Cardiac muscle cell (in vitro differentiated cells and primary cell): ENCODE data around the gene FLVCR1. TPM values are rescaled to one million over a fixed set of nuclear protein-coding genes. Genes with fewer than 3 reads are reported as not detected.

Experiments used
- DNase-seq, 2 donors: peaks; one replicate each; pipeline versions ENCODE4 v3.0.0 to v3.0.0-alpha.2; 2010 to 2017; ENCODE audit warnings: low read depth in 1 of 2, low spot score in 1 of 2
- H3K27ac ChIP-seq: fragments of 200-600 bp; sonication (generic); 2 replicates; pipeline ENCODE4 v1.5.1; 2016
- H3K27me3 ChIP-seq: fragments of 200-600 bp; sonication (generic); 2 replicates; pipeline ENCODE4 v1.6.0; 2016; ENCODE audit warnings: control low read depth
- H3K36me3 ChIP-seq: fragments of 200-600 bp; sonication (generic); 2 replicates; pipeline ENCODE4 v1.5.1; 2016; ENCODE audit warnings: control low read depth
- H3K4me1 ChIP-seq: fragments of 200-600 bp; sonication (generic); 2 replicates; pipeline ENCODE4 v1.8.1; 2017; ENCODE audit warnings: low read depth, mild to moderate bottlenecking, mixed run types
- H3K4me3 ChIP-seq: fragments of 200-600 bp; sonication (generic); 2 replicates; pipeline ENCODE4 v1.5.1; 2016; ENCODE audit warnings: mild to moderate bottlenecking
- H3K9me3 ChIP-seq: fragments of 200-600 bp; sonication (generic); 2 replicates; pipeline ENCODE4 v1.5.1; 2017; ENCODE audit warnings: low read depth, mild to moderate bottlenecking, control low read depth
- CTCF ChIP-seq: IDR thresholded peaks from 2 replicates; pipeline ENCODE4 v1.5.1; 2012; ENCODE audit warnings: low read depth, mild to moderate bottlenecking, low read length
- polyA plus RNA-seq: library from polyadenylated mRNA; unstranded; fragments of >200 nt; fragmentation: Nextera tagmentation; extraction: Ambion mirVana; gene quantifications from 2 replicates; pipeline ENCODE4 v1.2.1, GENCODE V29; 2016
- total RNA-seq: library from RNA; depleted of rRNA; stranded (reverse); fragments of >200 nt; gene quantifications from 2 replicates; pipeline ENCODE4 v1.2.3, GENCODE V29; 2016

Gene FLVCR1
- total and polyA plus RNA-seq, 2 experiments from 2014 or later = 7.8 to 11.7 TPM

GRCh38 chr1:212945056-212945455 lies 87.0 kb downstream of the FLVCR1 start:
- TF ChIP-seq CTCF = no peak
- no peak overlapping the region for H3K4me3 ChIP-seq
- no peaks in the 10 kb centered on the region for H3K27me3 ChIP-seq
- H3K36me3 ChIP-seq = no peaks in the 10 kb centered on the region
- no peaks in the 10 kb centered on the region for H3K4me1 ChIP-seq
- H3K9me3 ChIP-seq = no peaks in the 10 kb centered on the region
- DNase-seq = no peak
- no peak overlapping the region for H3K27ac ChIP-seq

- DNase-seq = no peak
- TF ChIP-seq CTCF = no peak
Measured at GRCh38 chr1:212945463-212946160, 87.5 kb downstream of the FLVCR1 start.

GRCh38 chr1:212946872-212947271 lies 88.8 kb downstream of the FLVCR1 start:
- TF ChIP-seq CTCF = no peak
- no peak overlapping the region for H3K27ac ChIP-seq
- no peaks in the 10 kb centered on the region for H3K4me1 ChIP-seq
- H3K27me3 ChIP-seq = peaks cover 8% of the 10 kb centered on the region
- DNase-seq = no peak
- H3K9me3 ChIP-seq = no peaks in the 10 kb centered on the region
- no peak overlapping the region for H3K4me3 ChIP-seq
- H3K36me3 ChIP-seq = no peaks in the 10 kb centered on the region

More at GRCh38 chr1:212945463-212946160, 87.5 kb downstream of the FLVCR1 start:
- Histone ChIP-seq H3K4me1 (no peaks in the 10 kb centered on the region), H3K27ac (no peak overlapping the region), H3K27me3 (no peaks in the 10 kb centered on the region), H3K36me3 (no peaks in the 10 kb centered on the region), H3K4me3 (no peak overlapping the region), H3K9me3 (no peaks in the 10 kb centered on the region)

Other genes starting within 250 kb of the FLVCR1 start
- gene ATF3, start 249.5 kb upstream of the FLVCR1 start, total RNA-seq = 5.4 and 14.2 TPM in 2 replicates
- 8.2 and 9.9 TPM in 2 replicates for gene ATF3, start 249.5 kb upstream of the FLVCR1 start, polyA plus RNA-seq
- 1.6 and 1.8 TPM in 2 replicates for gene BATF3, start 158.4 kb upstream of the FLVCR1 start, total RNA-seq
- 1.7 and 1.8 TPM in 2 replicates for gene BATF3, start 158.4 kb upstream of the FLVCR1 start, polyA plus RNA-seq
- 41.4 and 81.0 TPM in 2 replicates for gene NSL1, start 66.5 kb upstream of the FLVCR1 start, total RNA-seq
- gene NSL1, start 66.5 kb upstream of the FLVCR1 start, polyA plus RNA-seq = 34.9 and 44.8 TPM in 2 replicates
- 20.8 and 26.4 TPM in 2 replicates for gene TATDN3, start 66.4 kb upstream of the FLVCR1 start, total RNA-seq
- 18.5 and 27.9 TPM in 2 replicates for gene TATDN3, start 66.4 kb upstream of the FLVCR1 start, polyA plus RNA-seq
- gene SPATA45, start 10.6 kb upstream of the FLVCR1 start, total RNA-seq = 2.9 TPM in 1 of 2 replicates, not detected in the other
- 0.52 TPM in 1 of 2 replicates, not detected in the other for gene SPATA45, start 10.6 kb upstream of the FLVCR1 start, polyA plus RNA-seq
- gene VASH2, start 92.3 kb downstream of the FLVCR1 start, total RNA-seq = 3.4 and 5.9 TPM in 2 replicates
- gene VASH2, start 92.3 kb downstream of the FLVCR1 start, polyA plus RNA-seq = 2.8 and 5.8 TPM in 2 replicates
- 36.0 and 41.2 TPM in 2 replicates for gene ANGEL2, start 157.6 kb downstream of the FLVCR1 start, total RNA-seq
- gene ANGEL2, start 157.6 kb downstream of the FLVCR1 start, polyA plus RNA-seq = 25.1 and 37.5 TPM in 2 replicates
- gene RPS6KC1, start 193.0 kb downstream of the FLVCR1 start, total RNA-seq = 13.2 and 17.9 TPM in 2 replicates
- 12.5 and 13.8 TPM in 2 replicates for gene RPS6KC1, start 193.0 kb downstream of the FLVCR1 start, polyA plus RNA-seq